ENCODE results near the gene MOCOS.
"Not testable (repeated sequence)": the region's sequence is repeated elsewhere in the genome, so short reads cannot be mapped to it uniquely, and the experiment has no call there.

Gene MOCOS

GRCh38 chr18:36205166-36205565 is 17.9 kb downstream of the MOCOS start:
- DNase-seq, result no peak

DNA sequence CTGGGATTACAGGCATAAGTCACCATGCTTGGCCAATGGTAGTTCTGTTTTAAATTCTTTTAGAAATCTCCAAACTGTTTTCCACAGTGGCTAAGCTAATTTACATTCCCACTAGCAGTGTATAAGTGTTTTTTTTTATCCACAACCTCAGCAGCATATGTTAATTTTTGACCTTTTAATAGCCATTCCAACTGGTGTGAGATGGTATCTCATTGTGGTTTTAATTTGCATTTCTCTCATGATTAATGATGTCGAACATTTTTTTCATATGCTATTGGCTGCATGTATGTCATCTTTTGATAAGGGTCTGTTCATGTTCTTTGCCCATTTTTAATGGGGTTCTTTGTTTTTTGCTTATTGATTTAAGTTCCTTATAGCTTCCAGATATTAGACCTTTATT is 20.0 kb downstream of the MOCOS start:
- no peak for DNase-seq

GRCh38 chr18:36207969-36208368 is 20.7 kb downstream of the MOCOS start:
- DNase-seq, result not testable (repeated sequence)

GRCh38 chr18:36211612-36212065 is 24.3 kb downstream of the MOCOS start:
- DNase-seq, result no peak

- no peak for DNase-seq
Measured at GRCh38 chr18:36212301-36213171, 25.2 kb downstream of the MOCOS start.

DNA sequence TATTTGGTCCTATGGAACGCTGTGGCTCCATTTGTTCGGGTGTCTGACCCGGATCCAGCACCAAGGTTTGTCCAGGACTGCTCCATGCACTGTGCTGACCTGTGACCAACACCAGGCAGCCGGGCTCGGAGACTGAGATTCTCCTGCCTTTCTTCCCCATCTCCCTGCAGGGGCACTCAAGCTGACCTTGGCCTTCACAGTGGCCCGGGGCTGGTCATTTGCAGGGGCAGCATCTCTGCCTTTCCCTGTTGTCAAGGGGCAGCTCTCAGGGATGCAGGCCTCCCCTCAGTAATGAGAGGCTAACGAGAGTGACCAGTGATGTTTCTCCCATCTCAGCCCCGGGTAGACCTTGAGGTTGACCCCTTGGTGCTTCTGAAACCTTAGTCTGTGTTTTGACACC is 27.5 kb downstream of the MOCOS start:
- no peak for DNase-seq

DNA sequence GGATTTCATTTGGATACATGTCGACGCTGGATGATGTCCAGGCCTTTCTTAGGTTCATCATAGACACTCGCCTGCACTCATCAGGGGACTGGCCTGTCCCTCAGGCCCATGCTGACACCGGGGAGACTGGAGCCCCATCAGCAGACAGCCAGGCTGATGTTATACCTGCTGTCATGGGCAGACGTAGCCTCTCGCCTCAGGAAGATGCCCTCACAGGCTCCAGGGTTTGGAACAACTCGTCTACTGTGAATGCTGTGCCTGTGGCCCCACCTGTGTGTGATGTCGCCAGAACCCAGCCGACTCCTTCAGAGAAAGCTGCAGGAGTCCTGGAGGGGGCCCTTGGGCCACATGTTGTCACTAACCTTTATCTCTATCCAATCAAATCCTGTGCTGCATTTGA is 28.3 kb downstream of the MOCOS start:
- DNase-seq, result no peak

GRCh38 chr18:36217348-36217747 is 30.1 kb downstream of the MOCOS start:
- no peak for DNase-seq

- DNase-seq, result no peak
Measured at GRCh38 chr18:36229188-36229587, 41.9 kb downstream of the MOCOS start.

- DNase-seq, result not testable (repeated sequence)
Measured at GRCh38 chr18:36240510-36240909, 53.2 kb downstream of the MOCOS start.

DNA sequence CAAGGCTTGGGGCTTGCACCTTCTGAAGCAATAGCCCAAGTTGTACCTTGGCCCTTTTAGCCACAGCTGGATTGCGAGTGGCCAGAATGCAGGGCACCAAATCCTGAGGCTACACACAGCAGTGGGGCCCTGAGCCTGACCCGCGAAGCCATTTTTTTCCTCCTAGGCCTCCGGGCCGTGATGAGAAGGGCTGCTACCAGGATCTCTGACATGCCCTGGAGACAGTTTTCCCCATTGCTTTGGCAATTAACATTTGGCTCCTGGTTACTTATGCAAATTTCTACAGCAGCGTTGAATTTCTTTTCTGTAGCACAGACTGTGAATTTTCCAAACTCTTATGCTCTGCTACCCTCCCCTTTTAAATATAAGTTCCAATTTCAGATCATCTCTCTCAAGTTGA is 54.5 kb downstream of the MOCOS start:
- no peak for DNase-seq

DNA sequence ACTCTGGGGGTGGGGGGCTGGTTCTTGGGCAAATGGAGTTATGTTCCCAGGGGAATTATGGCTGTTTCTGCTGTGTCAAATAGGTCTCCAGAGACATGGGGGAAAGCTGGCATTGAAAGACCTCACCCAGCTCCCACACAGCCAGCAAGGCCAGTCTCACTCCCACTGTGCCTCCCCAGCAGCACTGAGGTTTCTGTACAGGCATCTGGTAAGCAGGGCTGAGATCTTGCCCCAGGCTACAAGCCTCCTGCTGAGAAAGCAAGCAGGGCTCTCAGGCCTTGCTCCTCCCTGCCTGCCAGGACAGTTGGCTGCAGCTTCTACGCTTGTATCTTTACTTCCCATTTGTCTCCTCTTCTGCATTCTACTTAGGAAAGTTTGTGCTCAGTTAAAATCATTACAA is 59.7 kb downstream of the MOCOS start:
- DNase-seq, result no peak

DNA sequence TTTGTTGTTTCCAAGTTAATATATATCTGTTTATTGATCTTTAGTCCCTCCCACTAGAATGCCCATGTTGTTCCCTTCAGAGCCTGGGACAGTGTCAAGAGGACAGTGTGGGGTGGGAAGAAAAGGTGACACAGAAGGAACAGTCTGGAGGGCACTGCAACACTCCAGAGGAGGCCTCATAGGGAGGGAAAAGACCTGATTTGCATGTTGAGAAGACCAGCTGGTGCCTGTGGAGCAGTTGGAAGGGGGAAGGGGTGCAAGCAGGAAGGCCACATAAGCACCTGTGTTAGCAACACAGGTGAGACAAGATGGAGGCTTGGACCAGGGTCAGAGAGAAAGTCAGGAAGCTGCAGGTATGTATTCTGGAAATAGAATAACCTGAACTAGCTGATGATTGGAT is 62.1 kb downstream of the MOCOS start:
- no peak for DNase-seq

DNA sequence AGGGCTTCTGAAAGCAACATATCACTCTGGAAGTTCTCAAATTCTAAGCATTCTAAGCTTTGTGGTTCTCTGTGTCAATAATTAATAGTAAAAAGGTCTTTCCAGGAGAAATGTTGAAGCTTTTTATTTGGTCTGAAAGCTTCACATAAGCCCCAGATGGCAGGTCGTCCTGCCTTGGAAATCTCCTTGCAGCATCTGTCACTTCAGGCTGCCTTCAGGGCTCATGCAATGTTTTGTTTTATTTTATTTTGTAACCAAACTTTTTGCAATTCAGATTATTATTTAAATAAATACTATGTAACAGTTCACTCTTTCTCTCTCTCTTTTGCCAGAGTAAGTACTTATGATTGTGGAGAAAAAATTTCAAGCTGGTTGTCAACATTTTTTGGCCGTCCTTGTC is 63.5 kb downstream of the MOCOS start:
- DNase-seq, result no peak

- DNase-seq, result no peak
Measured at GRCh38 chr18:36255072-36255698, 67.9 kb downstream of the MOCOS start.

DNA sequence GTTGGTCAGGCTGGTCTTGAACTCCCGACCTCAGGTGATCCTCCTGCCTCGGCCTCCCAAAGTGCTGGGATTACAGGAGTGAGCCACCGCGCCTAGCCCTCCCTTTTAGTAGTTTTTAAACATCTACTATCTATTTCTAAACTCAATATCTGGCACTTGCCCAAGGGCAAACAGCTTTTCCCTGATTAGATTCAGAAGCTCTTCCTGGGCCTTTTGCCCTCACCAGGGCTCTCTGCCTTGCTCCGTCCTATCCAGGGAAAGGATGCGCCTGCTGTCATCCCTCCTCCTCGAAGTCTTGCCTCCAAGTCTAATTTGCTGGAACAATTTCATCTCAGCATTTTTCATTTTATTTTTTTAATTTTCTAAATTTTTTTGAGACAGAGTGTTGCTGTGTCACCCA is 68.8 kb downstream of the MOCOS start:
- DNase-seq, result no peak

- DNase-seq, result no peak
Measured at GRCh38 chr18:36262971-36263370, 75.7 kb downstream of the MOCOS start.

DNA sequence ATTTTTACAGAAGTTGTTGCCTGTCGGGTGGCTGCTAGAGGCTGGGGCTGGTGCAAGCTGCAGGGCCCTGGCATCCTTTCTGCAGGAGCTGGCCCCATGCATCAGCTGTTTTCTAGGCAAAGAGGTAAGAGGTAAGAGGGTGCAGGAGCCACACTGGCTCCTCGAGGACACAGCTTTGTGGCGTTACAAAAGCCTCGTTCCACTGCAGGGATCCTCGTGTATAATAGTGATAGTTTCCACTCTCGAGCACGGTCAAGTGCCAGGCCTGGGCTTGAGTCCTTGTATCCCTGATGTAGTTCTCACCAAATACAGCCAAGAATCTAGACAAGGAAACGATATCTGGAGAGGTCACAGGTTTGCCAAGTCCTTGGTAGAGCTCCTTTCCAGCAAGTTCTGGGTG is 77.0 kb downstream of the MOCOS start:
- no peak for DNase-seq

DNA sequence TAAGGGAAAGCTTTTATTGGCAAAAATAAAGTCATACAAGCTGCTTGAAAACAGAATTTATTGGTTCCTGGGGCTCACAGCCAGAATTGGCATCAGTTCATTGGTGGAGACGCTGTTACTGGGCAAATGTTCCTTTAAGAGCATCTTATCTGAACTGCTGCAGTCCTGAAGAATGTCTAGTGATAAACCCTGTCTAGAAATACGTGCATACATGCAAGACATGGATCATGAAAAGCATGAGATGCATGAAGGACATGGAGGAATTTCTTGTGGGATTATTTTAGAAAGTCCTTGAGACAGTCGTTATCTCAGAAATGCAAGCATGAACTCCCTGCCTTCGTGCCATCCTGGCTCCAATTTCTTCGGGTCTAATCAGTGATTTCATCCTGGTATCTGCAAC is 77.7 kb downstream of the MOCOS start:
- no peak for DNase-seq

GRCh38 chr18:36269157-36269556 is 81.9 kb downstream of the MOCOS start:
- no peak for DNase-seq

DNA sequence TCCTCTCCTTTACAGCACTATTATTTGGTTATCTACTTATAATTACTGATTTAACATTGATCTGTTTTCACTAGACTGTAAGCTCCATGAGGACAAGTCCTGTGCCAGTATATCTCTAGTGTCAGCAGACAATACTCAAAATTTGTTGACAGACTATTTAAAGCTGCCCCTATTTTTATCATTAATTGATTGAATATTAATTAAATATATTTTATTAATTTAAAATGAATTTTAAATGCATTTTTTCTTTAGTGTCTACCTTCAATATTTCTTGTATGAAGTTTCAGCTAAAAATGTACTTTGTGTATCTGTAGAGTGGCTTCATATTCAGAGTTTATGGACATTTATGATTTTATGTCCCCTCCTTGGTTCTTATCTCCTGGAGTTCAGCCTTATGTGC is 83.9 kb downstream of the MOCOS start:
- no peak for DNase-seq

GRCh38 chr18:36273347-36273746 is 86.0 kb downstream of the MOCOS start:
- no peak for DNase-seq

- DNase-seq, result no peak
Measured at GRCh38 chr18:36274083-36274715, 86.9 kb downstream of the MOCOS start.

DNA sequence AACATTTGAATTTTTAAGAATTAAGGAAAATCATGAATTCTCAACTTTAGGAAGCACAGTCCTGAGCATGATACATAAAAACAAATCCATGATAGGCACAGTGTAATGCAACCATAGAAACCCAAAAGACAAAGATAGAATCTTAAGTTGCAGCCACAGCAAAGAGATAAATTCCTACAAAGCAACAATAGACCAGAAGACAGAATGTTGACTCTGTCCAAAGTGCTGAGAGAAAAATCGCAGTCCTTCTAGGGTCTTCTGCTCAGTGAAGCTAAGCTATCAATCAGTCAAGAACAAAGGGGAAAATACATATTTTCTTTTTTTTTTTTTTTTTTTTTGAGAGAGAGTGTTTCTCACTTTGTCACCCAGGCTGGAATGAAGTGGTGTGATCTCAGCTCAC is 88.3 kb downstream of the MOCOS start:
- DNase-seq, result no peak

All from stimulated activated naive CD4-positive, alpha-beta T cell treated with Interleukin-2 at 50 U/mL for 16 hours (primary cell).